ENCODE data around the gene FZR1.
"Not testable (repeated sequence)": the region's sequence is repeated elsewhere in the genome, so short reads cannot be mapped to it uniquely, and the experiment has no call there.

The FZR1 gene

GRCh38 chr19:3496392-3497273, 9.5 kb upstream of the FZR1 start:
- DNase-seq (ENCODE audit: low spot score), result no peak

- DNase-seq (ENCODE audit: low spot score), result no peak
Observed at GRCh38 chr19:3497757-3498520, 8.2 kb upstream of the FZR1 start.

- DNase-seq (ENCODE audit: low spot score), result no peak
Observed at GRCh38 chr19:3499738-3500428, 6.2 kb upstream of the FZR1 start.

- DNase-seq (ENCODE audit: low spot score), result peak; percentile 100
Observed at GRCh38 chr19:3500429-3501101, 5.5 kb upstream of the FZR1 start, which contains the start of gene DOHH. Gene DOHH, minus strand, starts transcription at chr19:3500674. Its CDS starts 3,860 bp downstream, at chr19:3496814.

- no peak for DNase-seq (ENCODE audit: low spot score)
Observed at GRCh38 chr19:3501780-3502179, 4.3 kb upstream of the FZR1 start.

- no peak for DNase-seq (ENCODE audit: low spot score)
Observed at GRCh38 chr19:3503036-3503572, 3.0 kb upstream of the FZR1 start.

- no peak for DNase-seq (ENCODE audit: low spot score)
Observed at GRCh38 chr19:3504735-3505134, 1.4 kb upstream of the FZR1 start.

GRCh38 chr19:3506384-3507340, 551 bp downstream of the FZR1 start:
- DNase-seq (ENCODE audit: low spot score), result peak; percentile 59

- no peak for DNase-seq (ENCODE audit: low spot score)
Observed at GRCh38 chr19:3507371-3508120, 1.4 kb downstream of the FZR1 start.

- not testable (repeated sequence) for DNase-seq (ENCODE audit: low spot score)
Observed at GRCh38 chr19:3508121-3508661, 2.1 kb downstream of the FZR1 start.

GRCh38 chr19:3508771-3509535, 2.8 kb downstream of the FZR1 start:
- no peak for DNase-seq (ENCODE audit: low spot score)

GRCh38 chr19:3509566-3509989, 3.5 kb downstream of the FZR1 start:
- peak; percentile 54 for DNase-seq (ENCODE audit: low spot score)

- no peak for DNase-seq (ENCODE audit: low spot score)
Observed at GRCh38 chr19:3510727-3511126, 4.6 kb downstream of the FZR1 start.

- no peak for DNase-seq (ENCODE audit: low spot score)
Observed at GRCh38 chr19:3511506-3512251, 5.6 kb downstream of the FZR1 start.

GRCh38 chr19:3512562-3513228, 6.6 kb downstream of the FZR1 start:
- no peak for DNase-seq (ENCODE audit: low spot score)

GRCh38 chr19:3513229-3514140, 7.4 kb downstream of the FZR1 start:
- DNase-seq (ENCODE audit: low spot score), result no peak

Data from hepatic stellate cell (primary cell).